Fibroblast of lung (primary cell): ENCODE results near the gene OR13J1. TPM values are rescaled to one million over a fixed set of nuclear protein-coding genes. Genes with fewer than 3 reads are reported as not detected.

Experiments
- DNase-seq, 2 donors: peaks; one replicate each; pipeline versions ENCODE4 v3.0.0 to v3.0.0-alpha.2; 2010; ENCODE audit warnings: low read depth in 2 of 2
- H2AFZ ChIP-seq: 2 replicates; pipeline ENCODE4 v1.5.1; 2012; ENCODE audit warnings: low read length, control low read depth, inconsistent platforms
- H3K27ac ChIP-seq: 2 replicates; pipeline ENCODE4 v1.5.1; 2011; ENCODE audit warnings: low read length, control low read depth; ENCODE audit not compliant: insufficient read depth
- H3K27me3 ChIP-seq: 2 replicates; pipeline ENCODE4 v1.5.1; 2011; ENCODE audit warnings: mild to moderate bottlenecking, low read length; ENCODE audit not compliant: control insufficient read depth, insufficient read depth
- H3K36me3 ChIP-seq: 2 replicates; pipeline ENCODE4 v1.5.1; 2011; ENCODE audit warnings: low read length; ENCODE audit not compliant: control insufficient read depth, insufficient read depth
- H3K4me1 ChIP-seq: 2 replicates; pipeline ENCODE4 v1.5.1; 2011; ENCODE audit warnings: low read length; ENCODE audit not compliant: control insufficient read depth, insufficient read depth; ENCODE audit errors: extremely low read depth
- H3K4me2 ChIP-seq: 2 replicates; pipeline ENCODE4 v1.5.1; 2011; ENCODE audit warnings: low read length, control low read depth; ENCODE audit not compliant: insufficient read depth; ENCODE audit errors: extremely low read depth
- H3K4me3 ChIP-seq, 4 experiments: fragments of 200-600 bp in 1 of 4; sonication (generic) in 1 of 4; replicated peaks in 1 of 4; 2 replicates each; pipeline ENCODE4 v1.5.1; 2011 to 2016; ENCODE audit warnings: low read length in 4 of 4, low read depth in 3 of 4, mild to moderate bottlenecking in 3 of 4, control low read depth in 2 of 4, inconsistent platforms in 1 of 4, mixed read lengths in 1 of 4; ENCODE audit not compliant: insufficient read depth in 1 of 4; ENCODE audit errors: control extremely low read depth in 1 of 4
- H3K79me2 ChIP-seq: 2 replicates; pipeline ENCODE4 v1.5.1; 2012; ENCODE audit warnings: mild to moderate bottlenecking, low read length, inconsistent platforms; ENCODE audit not compliant: control insufficient read depth, insufficient read depth
- H3K9ac ChIP-seq: 2 replicates; pipeline ENCODE4 v1.5.1; 2011; ENCODE audit warnings: mild to moderate bottlenecking, low read length, control low read depth; ENCODE audit not compliant: insufficient read depth
- H3K9me3 ChIP-seq: 2 replicates; pipeline ENCODE4 v1.5.1; 2012; ENCODE audit warnings: low read depth, low read length; ENCODE audit not compliant: control insufficient read depth, insufficient read depth
- H4K20me1 ChIP-seq: 2 replicates; pipeline ENCODE4 v1.5.1; 2011; ENCODE audit warnings: low read length; ENCODE audit not compliant: control insufficient read depth, insufficient read depth; ENCODE audit errors: extremely low read depth
- EZH2 ChIP-seq: IDR thresholded peaks from 2 replicates; pipeline ENCODE4 v1.5.1; 2012; ENCODE audit warnings: low read length, control low read depth, mild to moderate bottlenecking; ENCODE audit errors: missing control alignments
- polyA plus RNA-seq, 2 donors: library from polyadenylated mRNA; depleted of rRNA in 1 of 2; stranded (reverse) in 1 of 2; unstranded in 1 of 2; fragments of >200 nt; gene quantifications; 2 replicates each; pipeline ENCODE4 v1.2.1, GENCODE V29; 2011 to 2012; ENCODE audit warnings: missing spikeins in 1 of 2
- total RNA-seq: library from RNA; depleted of rRNA; stranded (reverse); fragments of >200 nt; gene quantifications from 2 replicates; pipeline ENCODE4 v1.2.1, GENCODE V29; 2014
- TF ChIP-seq, protein P1 (sequence below), 2 donors: IDR thresholded peaks in 1 of 2; conservative IDR thresholded peaks in 1 of 2; 1 replicate in 1 of 2; 2 replicates in 1 of 2; pipeline ENCODE4 v1.5.1; 2011 to 2012; ENCODE audit warnings: low read length in 2 of 2, control low read depth in 1 of 2, inconsistent platforms in 1 of 2, low read depth in 1 of 2, mild to moderate bottlenecking in 1 of 2

The OR13J1 gene
- total and polyA plus RNA-seq, 2 donors (not counting 1 experiment from before 2014, with no cell fraction given): not detected

DNA sequence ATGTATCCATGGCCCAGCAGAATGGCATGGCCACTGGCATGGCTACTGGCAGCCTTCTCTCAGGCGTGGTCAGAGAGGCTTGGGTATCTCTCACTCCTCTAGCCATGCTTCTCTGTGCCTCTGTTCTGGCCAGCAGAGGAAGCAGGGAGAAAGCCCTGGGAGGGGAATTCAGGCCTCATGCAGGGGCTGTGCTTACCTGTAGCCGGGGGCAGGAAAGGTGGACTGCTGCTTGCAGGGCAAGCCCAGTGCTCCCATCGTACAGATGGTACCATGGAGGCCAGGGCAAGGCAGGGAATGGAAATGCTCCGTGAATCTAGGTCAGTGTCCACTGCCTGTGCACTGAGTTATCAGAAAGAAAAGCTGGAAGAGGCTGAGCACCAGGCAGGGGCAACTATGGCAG lies 2.7 kb downstream of the OR13J1 start:
- Histone ChIP-seq H3K9me3 (no peaks in the 10 kb centered on the region), H3K4me1 (no peaks in the 10 kb centered on the region), H3K27ac (no peak overlapping the region), H3K79me2 (no peaks in the 10 kb centered on the region), H2AFZ (no peak overlapping the region), H3K9ac (no peak overlapping the region), H3K4me2 (no peak overlapping the region), H4K20me1 (no peaks in the 10 kb centered on the region), H3K4me3 (no peak overlapping the region), H3K36me3 (no peaks in the 10 kb centered on the region), H3K27me3 (peaks cover 5% of the 10 kb centered on the region)
- no peak for DNase-seq
- no peak for TF ChIP-seq EZH2
- TF ChIP-seq, protein P1, sequence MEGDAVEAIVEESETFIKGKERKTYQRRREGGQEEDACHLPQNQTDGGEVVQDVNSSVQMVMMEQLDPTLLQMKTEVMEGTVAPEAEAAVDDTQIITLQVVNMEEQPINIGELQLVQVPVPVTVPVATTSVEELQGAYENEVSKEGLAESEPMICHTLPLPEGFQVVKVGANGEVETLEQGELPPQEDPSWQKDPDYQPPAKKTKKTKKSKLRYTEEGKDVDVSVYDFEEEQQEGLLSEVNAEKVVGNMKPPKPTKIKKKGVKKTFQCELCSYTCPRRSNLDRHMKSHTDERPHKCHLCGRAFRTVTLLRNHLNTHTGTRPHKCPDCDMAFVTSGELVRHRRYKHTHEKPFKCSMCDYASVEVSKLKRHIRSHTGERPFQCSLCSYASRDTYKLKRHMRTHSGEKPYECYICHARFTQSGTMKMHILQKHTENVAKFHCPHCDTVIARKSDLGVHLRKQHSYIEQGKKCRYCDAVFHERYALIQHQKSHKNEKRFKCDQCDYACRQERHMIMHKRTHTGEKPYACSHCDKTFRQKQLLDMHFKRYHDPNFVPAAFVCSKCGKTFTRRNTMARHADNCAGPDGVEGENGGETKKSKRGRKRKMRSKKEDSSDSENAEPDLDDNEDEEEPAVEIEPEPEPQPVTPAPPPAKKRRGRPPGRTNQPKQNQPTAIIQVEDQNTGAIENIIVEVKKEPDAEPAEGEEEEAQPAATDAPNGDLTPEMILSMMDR (conservative IDR thresholded peaks at IDR 0.05 in 1 of 2, IDR thresholded peaks at IDR 0.05 in 1 of 2; ENCODE audit: low read depth in 1 of 2, low read length in 2 of 2): no peak

DNA sequence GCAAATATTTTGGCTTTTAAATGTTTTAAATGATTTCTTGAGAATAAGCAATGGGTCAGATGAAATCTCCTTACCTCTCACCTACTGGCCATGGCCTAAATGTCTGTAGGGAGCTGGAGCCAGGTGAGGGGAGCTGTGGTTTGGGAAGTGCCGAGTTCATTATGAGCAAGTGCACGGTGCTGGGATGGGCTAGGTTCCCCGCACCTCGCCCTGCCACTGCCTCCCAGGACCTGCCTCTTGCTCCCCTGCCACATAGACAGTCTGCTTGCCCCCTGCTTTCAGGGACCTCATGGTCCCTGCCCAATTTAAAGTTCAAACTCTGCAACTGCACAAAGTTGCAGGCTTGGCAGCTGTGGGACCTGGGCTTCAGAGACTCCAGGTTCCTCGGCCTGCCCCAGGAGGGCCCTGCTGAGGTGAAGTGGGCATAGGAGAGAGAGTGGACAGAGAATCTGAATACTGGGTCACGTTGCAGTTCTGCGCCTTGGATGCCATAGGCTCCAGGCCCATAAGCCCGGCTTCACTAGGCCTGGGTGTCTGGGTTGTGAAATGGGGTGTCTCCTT lies 5.4 kb downstream of the OR13J1 start:
- Histone ChIP-seq H3K36me3 (no peaks in the 10 kb centered on the region), H3K9me3 (no peaks in the 10 kb centered on the region), H3K27ac (no peak overlapping the region), H3K4me2 (no peak overlapping the region), H3K79me2 (no peaks in the 10 kb centered on the region), H3K4me1 (no peaks in the 10 kb centered on the region), H2AFZ (no peak overlapping the region), H3K4me3 (no peak overlapping the region), H3K9ac (no peak overlapping the region), H3K27me3 (peaks cover 29% of the 10 kb centered on the region), H4K20me1 (no peaks in the 10 kb centered on the region)
- no peak for DNase-seq
- TF ChIP-seq, protein P1 (conservative IDR thresholded peaks at IDR 0.05 in 1 of 2, IDR thresholded peaks at IDR 0.05 in 1 of 2; ENCODE audit: low read depth in 1 of 2, low read length in 2 of 2): no peak
- no peak for TF ChIP-seq EZH2

DNA sequence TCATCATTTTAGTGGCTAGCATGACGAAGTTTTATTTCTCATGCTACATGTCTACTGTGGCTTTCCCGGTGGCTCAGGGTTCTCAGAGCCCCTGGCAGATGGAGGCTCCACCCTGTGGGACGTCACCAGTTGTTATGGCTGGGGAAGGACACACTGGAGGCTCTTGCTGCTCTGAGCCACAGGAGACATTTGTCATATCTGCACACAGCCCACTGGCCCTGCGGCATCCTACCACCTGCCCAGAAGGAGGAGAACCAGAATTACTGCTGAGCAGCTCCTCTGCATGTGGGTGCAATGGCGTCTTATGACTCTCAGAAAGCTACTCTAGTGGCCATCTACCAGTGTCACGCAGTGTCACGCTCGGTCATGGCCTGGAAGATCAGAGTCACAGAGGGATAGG lies 6.6 kb downstream of the OR13J1 start:
- Histone ChIP-seq H3K4me3 (no peak overlapping the region), H3K79me2 (no peaks in the 10 kb centered on the region), H3K9me3 (no peaks in the 10 kb centered on the region), H4K20me1 (no peaks in the 10 kb centered on the region), H3K36me3 (no peaks in the 10 kb centered on the region), H3K4me2 (no peak overlapping the region), H3K27ac (no peak overlapping the region), H3K9ac (no peak overlapping the region), H3K27me3 (peaks cover 30% of the 10 kb centered on the region), H2AFZ (no peak overlapping the region), H3K4me1 (no peaks in the 10 kb centered on the region)
- no peak for TF ChIP-seq EZH2
- TF ChIP-seq, protein P1 (conservative IDR thresholded peaks at IDR 0.05 in 1 of 2, IDR thresholded peaks at IDR 0.05 in 1 of 2; ENCODE audit: low read depth in 1 of 2, low read length in 2 of 2): no peak
- DNase-seq: no peak
